SK-N-SH treated with all-trans-retinoic acid at 6 μM for 48 hours (cell line): ENCODE data around the gene EHBP1.

ENCODE experiments used
- ARNTL ChIP-seq: fragments of 450-650 bp; formaldehyde crosslinking; IDR thresholded peaks from 2 replicates; pipeline ENCODE4 v1.5.0; 2020; ENCODE audit warnings: low read depth, mild to moderate bottlenecking, moderate library complexity, borderline replicate concordance
- CREB5 ChIP-seq: fragments of 250-450 bp; sonication (Bioruptor Pico); IDR thresholded peaks from 2 replicates; pipeline ENCODE4 v1.5.1; 2020; ENCODE audit warnings: low read depth, mild to moderate bottlenecking, moderate library complexity
- CSRNP3 ChIP-seq: fragments of 250-450 bp; sonication (Bioruptor Pico); IDR thresholded peaks from 2 replicates; pipeline ENCODE4 v1.5.1; 2021; ENCODE audit warnings: mild to moderate bottlenecking, moderate library complexity
- ESRRG ChIP-seq: fragments of 250-450 bp; sonication (Bioruptor Pico); IDR thresholded peaks from 2 replicates; pipeline ENCODE4 v1.6.1; 2021; ENCODE audit warnings: mild to moderate bottlenecking
- PATZ1 ChIP-seq: fragments of 250-450 bp; sonication (Bioruptor Pico); IDR thresholded peaks from 2 replicates; pipeline ENCODE4 v1.8.0; 2020; ENCODE audit warnings: mild to moderate bottlenecking, moderate library complexity, borderline replicate concordance
- TSHZ2 ChIP-seq: fragments of 250-450 bp; sonication (Bioruptor Pico); IDR thresholded peaks from 2 replicates; pipeline ENCODE4 v1.5.0; 2020; ENCODE audit warnings: mild to moderate bottlenecking, moderate library complexity
- ZC3H10 ChIP-seq: fragments of 250-450 bp; sonication (Bioruptor Pico); IDR thresholded peaks from 2 replicates; pipeline ENCODE4 v1.5.1; 2021; ENCODE audit warnings: mild to moderate bottlenecking, moderate library complexity
- ZFP3 ChIP-seq: fragments of 250-450 bp; sonication (Bioruptor Pico); IDR thresholded peaks from 2 replicates; pipeline ENCODE4 v1.5.0; 2020; ENCODE audit warnings: mild to moderate bottlenecking, moderate library complexity
- ZFP30 ChIP-seq: fragments of 450-650 bp; formaldehyde crosslinking; IDR thresholded peaks from 2 replicates; pipeline ENCODE4 v1.5.0; 2022; ENCODE audit warnings: mild to moderate bottlenecking, moderate library complexity

GRCh38 chr2:63034526-63034925, 329.0 kb downstream of the EHBP1 start:
- TF ChIP-seq PATZ1 (CRISPR knock-in tag) (no peak), ZC3H10 (CRISPR knock-in tag) (no peak), ESRRG (CRISPR knock-in tag) (no peak), ZFP30 (CRISPR knock-in tag) (no peak), TSHZ2 (no peak), CREB5 (CRISPR knock-in tag) (no peak), ZFP3 (no peak), ARNTL (CRISPR knock-in tag) (no peak), CSRNP3 (CRISPR knock-in tag) (no peak)
